Neural crest cell (in vitro differentiated cells): ENCODE measurements around the gene CLEC10A. TPM values are rescaled to one million over a fixed set of nuclear protein-coding genes. Genes with fewer than 3 reads are reported as not detected.

Source experiments
- DNase-seq: peaks from one replicate; pipeline ENCODE4 v3.0.0; 2021; ENCODE audit warnings: low read depth, mixed read lengths, low spot score
- H3K27ac Mint-ChIP-seq: one replicate; pipeline ENCODE4 v1.8.0; 2021; ENCODE audit warnings: mild to moderate bottlenecking, mixed read lengths; ENCODE audit not compliant: unreplicated experiment
- H3K27me3 Mint-ChIP-seq: 2 replicates; pipeline ENCODE4 v1.8.0; 2021; ENCODE audit warnings: low read depth, mild to moderate bottlenecking, mixed read lengths
- H3K36me3 Mint-ChIP-seq: 2 replicates; pipeline ENCODE4 v1.8.0; 2021; ENCODE audit warnings: low read depth, mild to moderate bottlenecking, mixed read lengths
- H3K4me1 Mint-ChIP-seq: 2 replicates; pipeline ENCODE4 v1.8.0; 2021; ENCODE audit warnings: mixed read lengths
- H3K4me3 Mint-ChIP-seq: one replicate; pipeline ENCODE4 v1.8.0; 2021; ENCODE audit warnings: mild to moderate bottlenecking, mixed read lengths
- H3K9me3 Mint-ChIP-seq: 2 replicates; pipeline ENCODE4 v1.8.0; 2021; ENCODE audit warnings: mixed read lengths
- CTCF ChIP-seq: fragments of 200-600 bp; sonication (generic); conservative IDR thresholded peaks from 2 replicates; pipeline ENCODE4 v1.5.0; 2021; ENCODE audit warnings: antibody characterized with exemption, mild to moderate bottlenecking
- total RNA-seq: library from RNA; stranded (reverse); gene quantifications from 2 replicates; pipeline ENCODE4 v1.2.1, GENCODE V29; 2021

The CLEC10A gene
- total RNA-seq, 1 donor from 2014 or later: not detected

DNA sequence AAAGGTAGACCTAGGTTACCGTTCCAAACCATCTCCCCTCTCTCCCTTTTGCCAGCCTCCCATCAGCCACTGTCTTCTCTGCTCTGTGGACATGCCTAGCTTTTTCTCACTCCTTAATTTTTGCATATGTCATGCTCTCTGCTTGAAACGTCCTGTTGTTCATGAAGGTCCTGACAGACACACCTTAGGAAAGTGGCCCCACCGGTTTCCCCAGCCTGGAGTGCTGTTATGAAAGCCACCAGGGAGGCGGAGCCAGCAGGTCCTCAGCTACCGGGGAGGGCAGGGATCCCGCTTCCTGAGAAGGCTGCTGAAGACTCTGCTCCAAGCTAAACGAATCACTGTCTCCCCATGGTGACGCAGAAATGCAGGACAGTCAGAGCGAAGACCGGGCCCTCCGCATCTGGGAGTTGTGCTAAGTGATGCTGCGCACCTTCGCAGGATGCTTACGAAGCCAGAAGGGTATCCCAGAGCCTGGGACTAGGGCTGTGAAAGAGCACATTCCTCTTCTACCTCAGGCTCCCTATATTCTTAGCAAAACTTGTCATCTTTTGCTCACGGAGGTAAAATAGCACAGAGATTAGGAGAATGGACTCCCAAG, 33.8 kb downstream of the CLEC10A start:
- no peaks in the 10 kb centered on the region for H3K36me3 Mint-ChIP-seq
- H3K9me3 Mint-ChIP-seq: no peaks in the 10 kb centered on the region
- TF ChIP-seq CTCF: no peak
- peaks cover 34% of the 10 kb centered on the region for H3K4me1 Mint-ChIP-seq
- DNase-seq: no peak
- H3K27ac Mint-ChIP-seq: no peak overlapping the region
- peaks cover 79% of the 10 kb centered on the region for H3K27me3 Mint-ChIP-seq
- peak overlapping the region; percentile 55 for H3K4me3 Mint-ChIP-seq

GRCh38 chr17:7045492-7046126, 34.4 kb downstream of the CLEC10A start:
- DNase-seq: peak; percentile 33
- peak overlapping the region; percentile 55 for H3K4me3 Mint-ChIP-seq
- TF ChIP-seq CTCF: peak; percentile 98
- H3K4me1 Mint-ChIP-seq: peaks cover 35% of the 10 kb centered on the region
- H3K9me3 Mint-ChIP-seq: no peaks in the 10 kb centered on the region
- H3K27ac Mint-ChIP-seq: no peak overlapping the region
- H3K27me3 Mint-ChIP-seq: peaks cover 82% of the 10 kb centered on the region
- no peaks in the 10 kb centered on the region for H3K36me3 Mint-ChIP-seq

DNA sequence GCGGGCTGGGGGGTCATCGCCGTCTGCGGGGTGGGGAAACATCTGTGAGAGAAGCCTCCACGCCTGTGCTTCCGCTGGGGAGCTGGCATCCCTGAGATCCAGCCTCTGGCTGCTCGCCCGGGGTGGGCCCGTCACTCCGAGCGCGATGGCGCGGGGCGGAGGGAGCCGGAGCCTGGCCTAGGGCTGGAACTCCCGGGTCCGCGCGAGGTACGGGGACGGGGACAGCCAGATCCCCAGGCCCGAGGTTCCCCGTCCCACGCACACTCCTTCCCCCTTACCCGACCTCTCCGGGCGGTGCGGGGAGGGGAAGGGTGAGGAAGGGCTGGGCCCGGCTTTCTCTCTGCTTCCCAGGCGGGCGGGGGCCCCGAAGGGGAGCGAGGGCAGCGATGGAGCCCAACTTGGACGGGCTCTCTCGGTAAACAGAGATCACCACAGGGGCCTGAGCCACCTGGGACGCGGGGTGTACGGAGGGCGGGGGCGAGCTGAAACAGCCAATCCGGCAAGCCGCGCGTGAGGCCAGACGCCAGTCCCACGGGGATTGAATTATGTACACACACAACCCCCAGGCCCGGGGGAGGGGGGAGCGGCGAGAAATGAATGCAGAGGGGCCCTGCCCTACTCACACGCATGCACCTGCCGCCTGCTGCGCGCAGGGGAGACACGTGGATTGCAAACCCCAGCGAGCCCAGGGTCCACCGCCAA, 36.4 kb downstream of the CLEC10A start, which contains the start of gene SLC16A11:
Gene SLC16A11 (minus strand): TSS at position 596 of the 702 bp plus-strand sequence. CDS start 579 bp downstream, at position 17.
- no peak within 1 kb of the TSS for H3K27ac Mint-ChIP-seq
- no peak for TF ChIP-seq CTCF
- peaks cover 84% of the 10 kb centered on the region for H3K27me3 Mint-ChIP-seq
- H3K4me3 Mint-ChIP-seq: no peak within 1 kb of the TSS
- no peaks in the 10 kb centered on the region for H3K36me3 Mint-ChIP-seq
- H3K4me1 Mint-ChIP-seq: peaks cover 35% of the 10 kb centered on the region
- no peaks in the 10 kb centered on the region for H3K9me3 Mint-ChIP-seq
- no peak for DNase-seq

GRCh38 chr17:7043182-7043496, 36.9 kb downstream of the CLEC10A start:
- Mint-ChIP-seq H3K27ac (no peak overlapping the region), H3K4me3 (no peak overlapping the region), H3K4me1 (peaks cover 40% of the 10 kb centered on the region), H3K27me3 (peaks cover 82% of the 10 kb centered on the region), H3K9me3 (no peaks in the 10 kb centered on the region), H3K36me3 (no peaks in the 10 kb centered on the region)
- no peak for DNase-seq
- TF ChIP-seq CTCF: no peak

GRCh38 chr17:7042501-7043181, 37.4 kb downstream of the CLEC10A start:
- H3K27me3 Mint-ChIP-seq: peaks cover 81% of the 10 kb centered on the region
- no peak for DNase-seq

More at GRCh38 chr17:7042501-7043181, 37.4 kb downstream of the CLEC10A start:
- H3K27ac Mint-ChIP-seq: no peak overlapping the region
- H3K9me3 Mint-ChIP-seq: no peaks in the 10 kb centered on the region
- peak overlapping the region; percentile 34 for H3K4me3 Mint-ChIP-seq
- TF ChIP-seq CTCF: no peak
- peaks cover 44% of the 10 kb centered on the region for H3K4me1 Mint-ChIP-seq
- no peaks in the 10 kb centered on the region for H3K36me3 Mint-ChIP-seq
